ENCODE data around the gene HNF4A. TPM values are rescaled to one million over a fixed set of nuclear protein-coding genes. Genes with fewer than 3 reads are reported as not detected.
A peak's percentile ranks its signal among the peaks of the same experiment; 100 is the strongest.

The HNF4A gene
- total and polyA plus RNA-seq, 2 of the 13 experiments (the other 11 are each of a cell fraction or from before 2014, with no cell fraction given) = 80.9 to 169 TPM

DNA sequence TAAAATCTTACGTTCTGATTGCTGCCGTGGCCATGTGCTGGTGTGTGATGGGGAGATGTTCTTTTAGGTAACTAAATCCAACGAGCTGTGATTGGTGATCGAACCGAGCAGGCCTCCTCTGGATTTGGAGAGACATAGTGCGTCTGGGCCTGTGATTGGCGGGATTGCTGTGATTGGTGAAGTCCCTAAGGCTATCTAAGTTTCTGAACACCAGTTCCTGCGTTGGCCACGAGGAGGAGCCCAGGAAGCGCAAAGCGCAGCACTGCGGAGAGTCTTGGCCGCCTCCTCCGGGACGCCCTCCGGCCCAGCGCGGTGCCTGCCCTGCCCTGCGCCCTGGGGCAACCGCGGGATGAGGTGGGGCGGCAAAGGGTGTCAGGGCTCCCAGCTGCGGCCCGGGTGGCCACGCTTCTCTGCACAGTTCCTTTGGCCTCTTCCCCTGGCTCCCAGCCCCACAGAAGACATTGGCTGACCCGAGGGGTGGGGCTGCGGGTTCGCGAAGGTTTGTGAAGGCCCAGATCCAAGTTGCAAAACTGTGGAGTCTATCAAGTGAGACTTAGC is 33.0 kb downstream of the HNF4A start (continued):
- TF ChIP-seq SAFB2 (CRISPR knock-in tag; IDR thresholded peaks at IDR 0.05; ENCODE audit: borderline replicate concordance, low read depth) = no peak
- 0 out of 4 replicates have a peak, but pooled peaks of 1 of the 2 experiments have one; percentile 3 for TF ChIP-seq EP300 (IDR thresholded peaks at IDR 0.05; ENCODE audit: low read depth in 2 of 2, low read length in 2 of 2)
- TF ChIP-seq EP300 (CRISPR knock-in tag; IDR thresholded peaks at IDR 0.05; ENCODE audit: borderline replicate concordance) = no peak
- no peak for TF ChIP-seq ZNF329 (CRISPR knock-in tag; IDR thresholded peaks at IDR 0.05; ENCODE audit: low read depth)

DNA sequence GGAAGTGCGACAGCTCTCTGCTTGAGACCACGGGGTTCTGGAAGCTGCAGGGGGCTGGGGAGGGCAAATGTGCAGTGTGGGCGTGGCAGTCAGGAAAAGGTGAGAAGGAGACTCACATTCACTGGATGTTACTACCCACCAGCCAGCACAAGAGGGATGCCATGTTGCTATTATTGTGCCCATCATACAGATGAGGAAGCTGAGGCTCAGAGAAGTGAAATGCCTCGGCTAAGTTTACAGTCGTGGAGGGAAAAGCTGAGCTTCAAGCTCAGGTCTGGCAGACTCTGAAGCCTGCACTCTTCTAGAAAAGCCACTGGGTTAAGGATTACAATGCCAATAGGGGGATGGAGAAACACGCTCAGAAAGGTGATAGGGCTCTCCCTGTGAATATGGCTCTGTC is 34.4 kb downstream of the HNF4A start:
- H3K79me2 ChIP-seq (ENCODE audit: insufficient read depth, low read length) = peaks cover 76% of the 10 kb centered on the region
- WGBS (ENCODE audit: low lambda C conversion rate) = 97% methylated on average over 6 of the region's 6 CpGs
- ChIA-PET POLR2A (interaction anchor here (1.0 to 2.3 kb wide), 3 partner anchors 21 to 38 kb away, joined by 4 to 7 read pairs (median 6); no protein-coding TSS in a partner anchor), CTCF (ENCODE audit: low intra/inter-chr PET ratio, low total read pairs) (interaction anchor here (2.1 kb wide), 1 partner anchor 82 kb away, joined by 13 read pairs; no protein-coding TSS in a partner anchor)
- no peak overlapping the region for H2AFZ ChIP-seq (ENCODE audit: low read length)
- no peak overlapping the region for H3K27ac ChIP-seq (ENCODE audit: extremely low read length, insufficient read depth, low read length)
- no peak overlapping the region for H3K9ac ChIP-seq (ENCODE audit: insufficient read depth, low read depth, low read length)
- H3K4me3 ChIP-seq (replicated peaks in 1 of 3; ENCODE audit: insufficient read depth in 1 of 3, low read depth in 2 of 3, low read length in 3 of 3) = no peak overlapping the region
- DNase-seq (ENCODE audit: low spot score) (no peak), FAIRE-seq (no peak), ATAC-seq (no peak)
- TF ChIP-seq ZNF629 (CRISPR knock-in tag; conservative IDR thresholded peaks at IDR 0.05) = peak; percentile 97
- TF ChIP-seq AGO2 (optimal IDR thresholded peaks at IDR 0.05; ENCODE audit: low read depth, low read length) = peak; percentile 29
- TF ChIP-seq ADNP (CRISPR knock-in tag; IDR thresholded peaks at IDR 0.05) = 0 out of 2 replicates have a peak, but pooled peaks have one; percentile 25
- peak; percentile 78; the same call in 1 of the 2 replicates for TF ChIP-seq ZMYM3 (CRISPR knock-in tag; IDR thresholded peaks at IDR 0.05)
- peak; percentile 76; the same call in 1 of the 2 replicates for TF ChIP-seq KDM1A (CRISPR knock-in tag; IDR thresholded peaks at IDR 0.05)
- TF ChIP-seq ZNF121 (CRISPR knock-in tag; IDR thresholded peaks at IDR 0.05) = no peak
- TF ChIP-seq, protein P1, sequence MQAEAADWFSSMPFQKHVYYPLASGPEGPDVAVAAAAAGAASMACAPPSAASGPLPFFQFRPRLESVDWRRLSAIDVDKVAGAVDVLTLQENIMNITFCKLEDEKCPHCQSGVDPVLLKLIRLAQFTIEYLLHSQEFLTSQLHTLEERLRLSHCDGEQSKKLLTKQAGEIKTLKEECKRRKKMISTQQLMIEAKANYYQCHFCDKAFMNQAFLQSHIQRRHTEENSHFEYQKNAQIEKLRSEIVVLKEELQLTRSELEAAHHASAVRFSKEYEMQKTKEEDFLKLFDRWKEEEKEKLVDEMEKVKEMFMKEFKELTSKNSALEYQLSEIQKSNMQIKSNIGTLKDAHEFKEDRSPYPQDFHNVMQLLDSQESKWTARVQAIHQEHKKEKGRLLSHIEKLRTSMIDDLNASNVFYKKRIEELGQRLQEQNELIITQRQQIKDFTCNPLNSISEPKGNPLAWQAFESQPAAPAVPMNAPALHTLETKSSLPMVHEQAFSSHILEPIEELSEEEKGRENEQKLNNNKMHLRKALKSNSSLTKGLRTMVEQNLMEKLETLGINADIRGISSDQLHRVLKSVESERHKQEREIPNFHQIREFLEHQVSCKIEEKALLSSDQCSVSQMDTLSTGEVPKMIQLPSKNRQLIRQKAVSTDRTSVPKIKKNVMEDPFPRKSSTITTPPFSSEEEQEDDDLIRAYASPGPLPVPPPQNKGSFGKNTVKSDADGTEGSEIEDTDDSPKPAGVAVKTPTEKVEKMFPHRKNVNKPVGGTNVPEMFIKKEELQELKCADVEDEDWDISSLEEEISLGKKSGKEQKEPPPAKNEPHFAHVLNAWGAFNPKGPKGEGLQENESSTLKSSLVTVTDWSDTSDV (CRISPR knock-in tag; IDR thresholded peaks at IDR 0.05) = no peak
- H3K4me2 ChIP-seq (ENCODE audit: low read depth, low read length) = no peak overlapping the region
- H3K9me3 ChIP-seq (ENCODE audit: low read length) = no peaks in the 10 kb centered on the region
- no TSS peak for BruUV-seq (replicated peaks)
- no peaks in the 10 kb centered on the region for H3K27me3 ChIP-seq (ENCODE audit: control insufficient read depth in 1 of 2, insufficient read depth in 2 of 2, low read length in 2 of 2)
- peaks cover 77% of the 10 kb centered on the region for H3K4me1 ChIP-seq (ENCODE audit: insufficient read depth, low read length)
- in situ Hi-C loops (cut with HindIII; ENCODE audit: extremely low pct_ligation_motif_present, low pct_unique_long_range_greater_than_20kb) = loop anchor here (5.0 kb wide), 2 partner anchors 72 to 173 kb away; no protein-coding TSS in a partner anchor
- H3K36me3 ChIP-seq (replicated peaks in 1 of 2; ENCODE audit: control insufficient read depth in 1 of 2, insufficient read depth in 2 of 2, low read length in 2 of 2) = peaks cover 21 to 36% of the 10 kb centered on the region in 2 experiments
- intact Hi-C loops (cut with micrococcal nuclease; ENCODE audit: unreplicated experiment) = loop anchor here (5.0 kb wide), 3 partner anchors 33 to 217 kb away; partner anchors contain the start of gene HNF4A
- H4K20me1 ChIP-seq (ENCODE audit: insufficient read depth, low read length) = no peaks in the 10 kb centered on the region
